Astrocyte (in vitro differentiated cells and primary cell): ENCODE data around the gene VENTX.
"Not testable (repeated sequence)": the region's sequence is repeated elsewhere in the genome, so short reads cannot be mapped to it uniquely, and the experiment has no call there.

Source experiments
- CTCF ChIP-seq: IDR thresholded peaks from 2 replicates; pipeline ENCODE4 v1.5.1; 2011; ENCODE audit warnings: low read depth, mild to moderate bottlenecking, inconsistent platforms, low read length, moderate library complexity; ENCODE audit not compliant: insufficient read depth
- EZH2 ChIP-seq: IDR thresholded peaks from 2 replicates; pipeline ENCODE4 v1.6.1; 2012; ENCODE audit warnings: mild to moderate bottlenecking, low read length, inconsistent platforms; ENCODE audit not compliant: insufficient read depth

- not testable (repeated sequence) for TF ChIP-seq CTCF, EZH2
Observed at GRCh38 chr10:133234796-133235195, 2.9 kb upstream of the VENTX start.
